GM21737 (cell line): ENCODE results near the gene KRTAP5-9.
"Not testable (repeated sequence)": the region's sequence is repeated elsewhere in the genome, so short reads cannot be mapped to it uniquely, and the experiment has no call there.

Experiments used
- ATAC-seq: cut with Tn5 transposase; IDR thresholded peaks from one replicate; pipeline ENCODE4 v1.9.1; 2021; ENCODE audit warnings: mild to moderate bottlenecking, moderate library complexity; ENCODE audit not compliant: unreplicated experiment

Gene KRTAP5-9

GRCh38 chr11:71548120-71548519 is at the start of gene KRTAP5-9:
Gene KRTAP5-9 (plus strand): TSS chr11:71548420. CDS start chr11:71548658, 238 bp downstream.
- ATAC-seq = no peak

- no peak for ATAC-seq
These were observed 49.1 kb upstream of the KRTAP5-9 start for GRCh38 chr11:71499125-71499524.

GRCh38 chr11:71499546-71499945 is 48.7 kb upstream of the KRTAP5-9 start:
- no peak for ATAC-seq

- no peak for ATAC-seq
These were observed 47.6 kb upstream of the KRTAP5-9 start for GRCh38 chr11:71500601-71501021.

- no peak for ATAC-seq
These were observed 46.9 kb upstream of the KRTAP5-9 start for GRCh38 chr11:71501071-71501985.

- no peak for ATAC-seq
These were observed 46.2 kb upstream of the KRTAP5-9 start for GRCh38 chr11:71502026-71502425.

- ATAC-seq = no peak
These were observed 45.3 kb upstream of the KRTAP5-9 start for GRCh38 chr11:71502871-71503435.

GRCh38 chr11:71504531-71504930 is 43.7 kb upstream of the KRTAP5-9 start:
- ATAC-seq = no peak

- ATAC-seq = no peak
These were observed 43.2 kb upstream of the KRTAP5-9 start for GRCh38 chr11:71505001-71505400.

GRCh38 chr11:71505781-71506180 is 42.4 kb upstream of the KRTAP5-9 start:
- ATAC-seq = no peak

GRCh38 chr11:71507102-71507501 is 41.1 kb upstream of the KRTAP5-9 start:
- no peak for ATAC-seq

GRCh38 chr11:71518506-71519471 is 29.4 kb upstream of the KRTAP5-9 start:
- no peak for ATAC-seq

- no peak for ATAC-seq
These were observed 28.7 kb upstream of the KRTAP5-9 start for GRCh38 chr11:71519546-71519945.

GRCh38 chr11:71525188-71525937 is 22.9 kb upstream of the KRTAP5-9 start:
- no peak for ATAC-seq

- ATAC-seq = no peak
These were observed 22.2 kb upstream of the KRTAP5-9 start for GRCh38 chr11:71525938-71526495.

- not testable (repeated sequence) for ATAC-seq
These were observed 21.2 kb upstream of the KRTAP5-9 start, which contains the start of gene KRTAP5-7 for GRCh38 chr11:71526796-71527575. Gene KRTAP5-7 (plus strand): TSS chr11:71527267. CDS start chr11:71527301, 34 bp downstream.

GRCh38 chr11:71527576-71528210 is 20.5 kb upstream of the KRTAP5-9 start:
- no peak for ATAC-seq

GRCh38 chr11:71530602-71531001 is 17.6 kb upstream of the KRTAP5-9 start:
- no peak for ATAC-seq
